BLaER1 treated with 17β-estradiol and CSF1 and Interleukin-3, amounts not matched to agents 10 nM and 100 nM (cell line): ENCODE measurements around the gene GAB4.
A peak's percentile ranks its signal among the peaks of the same experiment; 100 is the strongest.

Experiments
- H3K27ac ChIP-seq, 11 experiments: shearing (Covaris generic); formaldehyde crosslinking; 2 replicates each; pipeline ENCODE4 v1.8.1; 2022
- H3K27me3 ChIP-seq, 11 experiments: shearing (Covaris generic); formaldehyde crosslinking; 2 replicates each; pipeline ENCODE4 v1.8.1; 2022
- H3K36me3 ChIP-seq, 11 experiments: shearing (Covaris generic); formaldehyde crosslinking; 2 replicates each; pipeline ENCODE4 v1.8.1; 2022
- H3K4me1 ChIP-seq, 10 experiments: shearing (Covaris generic); formaldehyde crosslinking; 2 replicates each; pipeline ENCODE4 v1.8.1; 2022
- H3K4me2 ChIP-seq, 11 experiments: shearing (Covaris generic); formaldehyde crosslinking; 2 replicates each; pipeline ENCODE4 v1.8.1; 2022
- H3K4me3 ChIP-seq, 10 experiments: shearing (Covaris generic); formaldehyde crosslinking; 2 replicates each; pipeline ENCODE4 v1.8.1; 2022
- H3K9ac ChIP-seq, 11 experiments: shearing (Covaris generic); formaldehyde crosslinking; 2 replicates each; pipeline ENCODE4 v1.8.1; 2022
- H3K9me3 ChIP-seq, 11 experiments: shearing (Covaris generic); formaldehyde crosslinking; replicated peaks in 1 of 11; 2 replicates each; pipeline ENCODE4 v1.8.1; 2022
- H4K20me1 ChIP-seq, 11 experiments: shearing (Covaris generic); formaldehyde crosslinking; 2 replicates each; pipeline ENCODE4 v1.8.1; 2022
- Cebpa-rat ChIP-seq, 11 experiments: shearing (Covaris generic); IDR thresholded peaks; 2 replicates each; pipeline ENCODE4 v1.8.1; 2022

Gene GAB4

DNA sequence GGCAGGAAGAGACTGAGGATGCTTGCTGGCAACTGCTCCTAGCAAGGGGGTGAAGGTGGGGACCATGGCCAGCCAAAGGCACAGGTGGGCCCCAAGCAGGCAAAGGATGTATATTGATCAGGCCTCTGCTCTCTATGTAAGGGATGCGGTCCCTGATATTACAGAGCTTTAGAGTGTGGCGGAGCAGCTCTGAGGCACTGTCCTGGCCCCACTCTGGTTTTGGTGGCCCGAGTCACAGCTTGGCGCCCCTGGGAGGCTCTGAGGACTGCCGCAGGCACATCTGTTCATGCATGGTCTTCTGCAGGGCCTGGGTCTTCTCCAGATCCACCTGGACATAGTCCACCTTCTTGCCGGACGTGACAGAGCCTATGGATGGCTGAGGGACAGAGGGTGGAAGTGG, 45.5 kb downstream of the GAB4 start:
- peaks cover 7 to 71% (median 63%) of the 10 kb centered on the region in 10 experiments; a peak in 18 of 20 replicates for H3K4me1 ChIP-seq
- no peak overlapping the region for H3K4me3 ChIP-seq
- H3K9ac ChIP-seq, result peak overlapping the region in 1 of 11 experiments; percentile 8; a peak in 1 of 22 replicates
- H3K36me3 ChIP-seq, result no peaks in the 10 kb centered on the region
- no peaks in the 10 kb centered on the region for H4K20me1 ChIP-seq
- no peak for TF ChIP-seq Cebpa-rat (IDR thresholded peaks at IDR 0.05)
- H3K9me3 ChIP-seq, result no peaks in the 10 kb centered on the region
- no peaks in the 10 kb centered on the region for H3K27me3 ChIP-seq
- peak overlapping the region in 1 of 11 experiments; percentile 25; a peak in 1 of 22 replicates for H3K27ac ChIP-seq
- peak overlapping the region in 8 of 11 experiments; percentile 57 to 80 (median 73); a peak in 15 of 22 replicates for H3K4me2 ChIP-seq

GRCh38 chr22:16961477-16962186, 46.4 kb downstream of the GAB4 start:
- Histone ChIP-seq H3K9ac (peak overlapping the region in 4 of 11 experiments; percentile 2 to 44 (median 26); a peak in 3 of 22 replicates), H4K20me1 (no peaks in the 10 kb centered on the region), H3K4me3 (no peak overlapping the region), H3K4me2 (peak overlapping the region in 8 of 11 experiments; percentile 57 to 80 (median 73); a peak in 18 of 22 replicates), H3K4me1 (peaks cover 7 to 80% (median 71%) of the 10 kb centered on the region in 10 experiments; a peak in 18 of 20 replicates), H3K9me3 (no peaks in the 10 kb centered on the region), H3K27me3 (no peaks in the 10 kb centered on the region), H3K36me3 (no peaks in the 10 kb centered on the region), H3K27ac (peak overlapping the region in 3 of 11 experiments; percentile 27 to 36 (median 31); a peak in 5 of 22 replicates)
- no peak for TF ChIP-seq Cebpa-rat (IDR thresholded peaks at IDR 0.05)

GRCh38 chr22:16960884-16961249, 47.2 kb downstream of the GAB4 start:
- H3K4me3 ChIP-seq, result no peak overlapping the region
- no peaks in the 10 kb centered on the region for H3K9me3 ChIP-seq
- H3K36me3 ChIP-seq, result no peaks in the 10 kb centered on the region
- no peaks in the 10 kb centered on the region for H4K20me1 ChIP-seq
- H3K4me1 ChIP-seq, result peaks cover 7 to 88% (median 78%) of the 10 kb centered on the region in 10 experiments; a peak in 18 of 20 replicates
- TF ChIP-seq Cebpa-rat (IDR thresholded peaks at IDR 0.05), result no peak
- H3K9ac ChIP-seq, result peak overlapping the region in 2 of 11 experiments; percentile 21 to 44; a peak in 1 of 22 replicates
- peak overlapping the region in 3 of 11 experiments; percentile 27 to 36 (median 31); a peak in 4 of 22 replicates for H3K27ac ChIP-seq
- peak overlapping the region in 8 of 11 experiments; percentile 57 to 80 (median 73); a peak in 17 of 22 replicates for H3K4me2 ChIP-seq
- no peaks in the 10 kb centered on the region for H3K27me3 ChIP-seq

DNA sequence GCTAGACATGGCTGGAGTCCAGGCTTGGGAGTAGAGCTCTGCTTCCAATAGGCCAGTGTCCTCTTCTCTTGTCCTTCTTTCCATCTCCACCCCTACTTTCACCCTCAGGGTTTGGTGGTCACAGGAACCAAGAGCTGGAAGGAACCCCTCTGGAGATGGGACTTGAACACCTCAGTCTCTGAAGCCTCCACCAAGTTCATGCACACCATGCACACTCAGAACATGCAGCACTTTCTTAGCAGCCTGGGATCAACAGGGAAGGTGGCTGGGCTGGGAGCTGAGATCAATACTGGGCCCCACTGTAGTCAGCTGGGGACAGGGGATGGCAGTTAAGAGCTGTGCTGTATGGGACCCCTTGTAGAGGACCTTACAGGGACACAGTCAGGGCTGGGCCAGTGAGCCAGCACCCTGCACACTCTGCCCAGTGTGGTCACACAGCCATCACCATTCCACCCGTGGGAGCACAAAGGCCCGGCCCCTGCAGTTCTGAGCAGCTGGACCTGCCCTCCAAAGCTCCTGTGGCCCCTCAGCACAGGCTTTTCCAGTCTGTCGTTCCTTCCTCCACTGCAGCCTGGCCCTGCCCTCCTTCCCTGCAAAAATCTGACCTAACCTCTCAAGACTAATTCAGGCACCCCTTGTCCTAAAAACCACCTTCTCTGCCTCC, 47.7 kb downstream of the GAB4 start:
- Histone ChIP-seq H3K4me1 (peaks cover 12 to 93% (median 83%) of the 10 kb centered on the region in 10 experiments; a peak in 18 of 20 replicates), H3K9ac (no peak overlapping the region), H3K36me3 (no peaks in the 10 kb centered on the region), H3K27me3 (no peaks in the 10 kb centered on the region), H3K9me3 (no peaks in the 10 kb centered on the region), H3K4me2 (peak overlapping the region in 9 of 11 experiments; percentile 15 to 80 (median 70); a peak in 16 of 22 replicates), H4K20me1 (no peaks in the 10 kb centered on the region), H3K27ac (peak overlapping the region in 2 of 11 experiments; percentile 31 to 36; a peak in 2 of 22 replicates), H3K4me3 (no peak overlapping the region)
- TF ChIP-seq Cebpa-rat (IDR thresholded peaks at IDR 0.05), result no peak

DNA sequence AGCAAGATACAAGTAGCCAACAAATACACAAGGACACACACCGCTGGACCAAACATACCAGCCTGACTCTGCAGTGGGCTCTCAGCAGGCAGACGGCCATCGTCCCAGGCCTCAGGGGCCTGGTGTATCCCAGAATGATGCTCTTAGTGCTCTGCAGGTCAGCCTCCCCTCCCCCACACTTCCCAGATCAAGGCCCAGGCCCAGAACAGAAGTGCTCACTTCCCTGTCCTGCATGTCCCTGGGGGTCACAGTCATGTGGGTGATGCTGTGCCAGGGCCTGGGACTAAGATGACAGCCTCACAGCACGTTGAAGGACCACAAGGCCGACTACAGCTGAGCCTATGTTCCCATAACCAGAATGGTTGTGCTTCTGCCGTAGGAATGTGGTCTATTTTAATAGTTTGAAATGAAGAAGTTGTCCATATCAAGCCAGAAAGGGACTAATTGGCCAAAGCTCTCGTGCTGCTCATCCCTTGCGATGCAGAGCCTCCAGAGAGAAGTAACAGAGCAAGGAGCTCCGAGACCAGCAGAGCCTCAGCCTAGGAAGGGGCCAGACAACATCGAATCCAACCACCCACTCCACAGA, 48.6 kb downstream of the GAB4 start:
- Histone ChIP-seq H3K27ac (no peak overlapping the region), H3K9me3 (no peaks in the 10 kb centered on the region), H3K9ac (no peak overlapping the region), H4K20me1 (no peaks in the 10 kb centered on the region), H3K4me3 (no peak overlapping the region), H3K27me3 (no peaks in the 10 kb centered on the region), H3K4me2 (peak overlapping the region in 9 of 11 experiments; percentile 15 to 80 (median 70); a peak in 18 of 22 replicates), H3K36me3 (no peaks in the 10 kb centered on the region), H3K4me1 (peaks cover 13 to 97% (median 89%) of the 10 kb centered on the region in 10 experiments; a peak in 18 of 20 replicates)
- TF ChIP-seq Cebpa-rat (IDR thresholded peaks at IDR 0.05), result no peak

DNA sequence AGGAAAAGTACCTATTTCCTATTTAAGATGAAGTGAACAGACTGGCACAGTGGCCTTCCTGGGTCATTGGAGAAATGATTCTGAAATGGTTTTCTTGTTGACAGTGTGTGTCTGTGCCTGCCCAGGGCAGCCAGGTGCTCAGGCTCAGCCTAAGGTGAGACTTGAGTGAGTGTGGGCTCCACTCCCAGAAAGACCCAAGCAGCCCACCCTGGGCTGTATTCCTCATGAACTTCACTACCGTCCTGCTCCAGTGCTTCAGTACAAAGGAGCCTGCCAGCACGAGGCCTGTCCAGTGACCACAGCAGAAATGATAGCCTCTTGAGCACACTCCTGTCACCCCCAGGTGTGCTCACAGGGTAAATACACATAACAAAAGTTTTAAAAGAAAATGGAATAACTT, 49.5 kb downstream of the GAB4 start:
- no peak overlapping the region for H3K4me3 ChIP-seq
- no peaks in the 10 kb centered on the region for H3K9me3 ChIP-seq
- no peak overlapping the region for H3K9ac ChIP-seq
- H3K36me3 ChIP-seq, result no peaks in the 10 kb centered on the region
- H3K4me1 ChIP-seq, result peaks cover 8 to 87% (median 79%) of the 10 kb centered on the region in 10 experiments; a peak in 17 of 20 replicates
- TF ChIP-seq Cebpa-rat (IDR thresholded peaks at IDR 0.05), result no peak
- H3K4me2 ChIP-seq, result peak overlapping the region in 4 of 11 experiments; percentile 26 to 72 (median 46); a peak in 7 of 22 replicates
- no peak overlapping the region for H3K27ac ChIP-seq
- no peaks in the 10 kb centered on the region for H3K27me3 ChIP-seq
- H4K20me1 ChIP-seq, result no peaks in the 10 kb centered on the region

DNA sequence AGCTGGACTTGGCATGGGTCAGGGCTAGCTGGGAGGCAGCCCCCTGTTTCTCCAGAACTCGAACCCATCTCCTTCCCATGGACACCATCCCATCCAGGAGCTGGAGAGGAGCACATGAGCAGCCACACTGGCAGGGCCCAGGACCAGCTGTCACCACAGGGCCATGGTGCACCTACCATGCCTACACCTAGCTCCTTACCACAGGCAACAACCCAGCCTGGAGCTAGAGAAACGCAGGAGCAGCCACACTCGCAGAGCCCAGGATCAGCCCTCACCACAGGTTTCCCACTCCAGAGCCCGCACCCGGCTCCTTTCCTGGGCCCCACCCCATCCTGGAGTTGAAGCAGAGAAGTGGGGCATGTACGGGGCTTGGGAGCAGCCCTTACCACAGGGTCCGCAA, 50.2 kb downstream of the GAB4 start:
- no peak overlapping the region for H3K4me3 ChIP-seq
- H3K9me3 ChIP-seq, result no peaks in the 10 kb centered on the region
- H3K27me3 ChIP-seq, result no peaks in the 10 kb centered on the region
- peaks cover 6 to 80% (median 72%) of the 10 kb centered on the region in 10 experiments; a peak in 17 of 20 replicates for H3K4me1 ChIP-seq
- peak overlapping the region in 6 of 11 experiments; percentile 0 to 72 (median 31); a peak in 7 of 22 replicates for H3K4me2 ChIP-seq
- H3K36me3 ChIP-seq, result no peaks in the 10 kb centered on the region
- TF ChIP-seq Cebpa-rat (IDR thresholded peaks at IDR 0.05), result no peak
- no peak overlapping the region for H3K9ac ChIP-seq
- H3K27ac ChIP-seq, result no peak overlapping the region
- H4K20me1 ChIP-seq, result no peaks in the 10 kb centered on the region

DNA sequence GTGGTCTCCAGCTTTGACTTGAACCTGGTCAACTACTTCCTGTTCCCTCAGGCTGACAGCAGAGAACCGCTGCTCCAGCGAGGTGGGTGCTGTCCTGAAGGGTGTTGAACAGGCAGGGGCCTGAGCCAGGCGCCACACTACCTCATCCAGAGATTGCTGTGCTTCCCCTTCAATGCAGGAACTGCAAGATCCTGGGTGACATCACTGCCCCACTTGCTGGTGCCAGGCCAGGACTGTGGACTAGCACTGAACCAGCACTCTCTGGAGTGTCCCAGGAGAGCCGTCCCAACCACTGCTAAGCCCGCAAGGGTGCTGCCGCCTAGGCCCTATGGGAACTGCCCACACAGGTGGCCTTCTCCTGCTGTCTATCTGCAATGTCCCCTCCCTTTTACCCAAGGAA, 51.7 kb downstream of the GAB4 start:
- Histone ChIP-seq H3K36me3 (no peaks in the 10 kb centered on the region), H3K4me2 (peak overlapping the region in 10 of 11 experiments; percentile 5 to 72 (median 55); a peak in 19 of 22 replicates), H3K27me3 (no peaks in the 10 kb centered on the region), H4K20me1 (no peaks in the 10 kb centered on the region), H3K4me1 (peaks cover 6 to 65% (median 58%) of the 10 kb centered on the region in 10 experiments; a peak in 17 of 20 replicates), H3K9ac (no peak overlapping the region), H3K27ac (no peak overlapping the region), H3K4me3 (no peak overlapping the region), H3K9me3 (no peaks in the 10 kb centered on the region)
- no peak for TF ChIP-seq Cebpa-rat (IDR thresholded peaks at IDR 0.05)
